ENCODE measurements around the gene CACFD1. TPM values are rescaled to one million over a fixed set of nuclear protein-coding genes. Genes with fewer than 3 reads are reported as not detected.

CACFD1 gene
- total and polyA plus RNA-seq, 2 of the 13 experiments (the other 11 are each of a cell fraction or from before 2014, with no cell fraction given) = 13.8 to 14.6 TPM

- no peak for TF ChIP-seq PRDM4 (CRISPR knock-in tag; IDR thresholded peaks at IDR 0.05; ENCODE audit: borderline replicate concordance)
- TF ChIP-seq ELF3 (CRISPR knock-in tag; IDR thresholded peaks at IDR 0.05) = no peak
- TF ChIP-seq DMTF1 (CRISPR knock-in tag; IDR thresholded peaks at IDR 0.05) = no peak
- TF ChIP-seq HNF1A (IDR thresholded peaks at IDR 0.05; ENCODE audit: low read depth) = no peak
- TF ChIP-seq HNF1A (CRISPR knock-in tag; IDR thresholded peaks at IDR 0.05; ENCODE audit: borderline replicate concordance) = no peak
- TF ChIP-seq ZBTB38 (CRISPR knock-in tag; IDR thresholded peaks at IDR 0.05) = no peak
- TF ChIP-seq CEBPG (CRISPR knock-in tag; IDR thresholded peaks at IDR 0.05) = peak; percentile 39; the same call in 1 of the 2 replicates
- TF ChIP-seq SOX13 (IDR thresholded peaks at IDR 0.05) = no peak
- peak in 1 of 2 experiments; percentile 49; a peak in 1 of 4 replicates for TF ChIP-seq SOX13 (CRISPR knock-in tag; conservative IDR thresholded peaks at IDR 0.05 in 1 of 2, IDR thresholded peaks at IDR 0.05 in 1 of 2)
- TF ChIP-seq KLF11 (CRISPR knock-in tag; IDR thresholded peaks at IDR 0.05) = no peak
- TF ChIP-seq ZNF552 (CRISPR knock-in tag; IDR thresholded peaks at IDR 0.05; ENCODE audit: borderline replicate concordance) = no peak
- TF ChIP-seq ZMAT3 (CRISPR knock-in tag; conservative IDR thresholded peaks at IDR 0.05) = no peak
- TF ChIP-seq HHEX (CRISPR knock-in tag; IDR thresholded peaks at IDR 0.05) = no peak
- TF ChIP-seq RBAK (CRISPR knock-in tag; IDR thresholded peaks at IDR 0.05) = no peak
- no peak for TF ChIP-seq E2F5 (CRISPR knock-in tag; conservative IDR thresholded peaks at IDR 0.05)
- no peak for TF ChIP-seq HMGXB4 (CRISPR knock-in tag; IDR thresholded peaks at IDR 0.05; ENCODE audit: borderline replicate concordance in 1 of 2, low read depth in 1 of 2)
- peak; percentile 60; the same call in 1 of the 2 replicates for TF ChIP-seq ZSCAN25 (CRISPR knock-in tag; IDR thresholded peaks at IDR 0.05)
- TF ChIP-seq MTF1 (CRISPR knock-in tag; IDR thresholded peaks at IDR 0.05) = no peak
These were observed 32.0 kb upstream of the CACFD1 start (continued) for GRCh38 chr9:133427658-133428348.

Data from HepG2 (cell line).